Activated CD4-positive, alpha-beta memory T cell treated with anti-CD3 and anti-CD28 coated beads for 36 hours (primary cell): ENCODE measurements around the gene ADAM11. TPM values are rescaled to one million over a fixed set of nuclear protein-coding genes. Genes with fewer than 3 reads are reported as not detected.
A peak's percentile ranks its signal among the peaks of the same experiment; 100 is the strongest.
"Not testable (repeated sequence)": the region's sequence is repeated elsewhere in the genome, so short reads cannot be mapped to it uniquely, and the experiment has no call there.

Experiments
- CTCF ChIA-PET: fragments of 350-600 bp; sonication (Branson Sonifier 250); formaldehyde crosslinking; loops from one replicate; lab custom pipeline; 2021; ENCODE audit warnings: antibody characterized with exemption, inconsistent platforms; lab: Charles Lee
- POLR2A ChIA-PET: fragments of 350-600 bp; sonication (Branson Sonifier 250); formaldehyde crosslinking; loops from one replicate; lab custom pipeline; 2021; ENCODE audit warnings: antibody characterized with exemption; lab: Charles Lee
- DNase-seq: peaks from one replicate; pipeline ENCODE4 v3.0.0-alpha.2; 2020
- H3K27ac Mint-ChIP-seq: one replicate; pipeline ENCODE4 v1.8.0; 2021; ENCODE audit warnings: mixed read lengths
- H3K27me3 Mint-ChIP-seq: one replicate; pipeline ENCODE4 v1.8.0; 2021; ENCODE audit warnings: mixed read lengths
- H3K36me3 Mint-ChIP-seq: one replicate; pipeline ENCODE4 v1.8.0; 2021; ENCODE audit warnings: mixed read lengths
- H3K4me1 Mint-ChIP-seq: one replicate; pipeline ENCODE4 v1.8.0; 2021; ENCODE audit warnings: low read depth, mixed read lengths
- H3K4me3 Mint-ChIP-seq: one replicate; pipeline ENCODE4 v1.8.0; 2021; ENCODE audit warnings: mild to moderate bottlenecking, mixed read lengths
- H3K9me3 Mint-ChIP-seq: one replicate; pipeline ENCODE4 v1.8.0; 2021; ENCODE audit warnings: mixed read lengths
- intact Hi-C: fragments of 100-400 bp; cut with micrococcal nuclease; formaldehyde crosslinking; loops from one replicate; pipeline ENCODE4 v1.15.1; 2023
- total RNA-seq, 2 experiments: library from RNA; stranded (reverse); gene quantifications; one replicate each; pipeline ENCODE4 v1.2.3, GENCODE V29; 2021

Gene ADAM11, protein sequence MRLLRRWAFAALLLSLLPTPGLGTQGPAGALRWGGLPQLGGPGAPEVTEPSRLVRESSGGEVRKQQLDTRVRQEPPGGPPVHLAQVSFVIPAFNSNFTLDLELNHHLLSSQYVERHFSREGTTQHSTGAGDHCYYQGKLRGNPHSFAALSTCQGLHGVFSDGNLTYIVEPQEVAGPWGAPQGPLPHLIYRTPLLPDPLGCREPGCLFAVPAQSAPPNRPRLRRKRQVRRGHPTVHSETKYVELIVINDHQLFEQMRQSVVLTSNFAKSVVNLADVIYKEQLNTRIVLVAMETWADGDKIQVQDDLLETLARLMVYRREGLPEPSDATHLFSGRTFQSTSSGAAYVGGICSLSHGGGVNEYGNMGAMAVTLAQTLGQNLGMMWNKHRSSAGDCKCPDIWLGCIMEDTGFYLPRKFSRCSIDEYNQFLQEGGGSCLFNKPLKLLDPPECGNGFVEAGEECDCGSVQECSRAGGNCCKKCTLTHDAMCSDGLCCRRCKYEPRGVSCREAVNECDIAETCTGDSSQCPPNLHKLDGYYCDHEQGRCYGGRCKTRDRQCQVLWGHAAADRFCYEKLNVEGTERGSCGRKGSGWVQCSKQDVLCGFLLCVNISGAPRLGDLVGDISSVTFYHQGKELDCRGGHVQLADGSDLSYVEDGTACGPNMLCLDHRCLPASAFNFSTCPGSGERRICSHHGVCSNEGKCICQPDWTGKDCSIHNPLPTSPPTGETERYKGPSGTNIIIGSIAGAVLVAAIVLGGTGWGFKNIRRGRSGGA
- under 1 TPM; 0.12 to 0.33 TPM for total RNA-seq

DNA sequence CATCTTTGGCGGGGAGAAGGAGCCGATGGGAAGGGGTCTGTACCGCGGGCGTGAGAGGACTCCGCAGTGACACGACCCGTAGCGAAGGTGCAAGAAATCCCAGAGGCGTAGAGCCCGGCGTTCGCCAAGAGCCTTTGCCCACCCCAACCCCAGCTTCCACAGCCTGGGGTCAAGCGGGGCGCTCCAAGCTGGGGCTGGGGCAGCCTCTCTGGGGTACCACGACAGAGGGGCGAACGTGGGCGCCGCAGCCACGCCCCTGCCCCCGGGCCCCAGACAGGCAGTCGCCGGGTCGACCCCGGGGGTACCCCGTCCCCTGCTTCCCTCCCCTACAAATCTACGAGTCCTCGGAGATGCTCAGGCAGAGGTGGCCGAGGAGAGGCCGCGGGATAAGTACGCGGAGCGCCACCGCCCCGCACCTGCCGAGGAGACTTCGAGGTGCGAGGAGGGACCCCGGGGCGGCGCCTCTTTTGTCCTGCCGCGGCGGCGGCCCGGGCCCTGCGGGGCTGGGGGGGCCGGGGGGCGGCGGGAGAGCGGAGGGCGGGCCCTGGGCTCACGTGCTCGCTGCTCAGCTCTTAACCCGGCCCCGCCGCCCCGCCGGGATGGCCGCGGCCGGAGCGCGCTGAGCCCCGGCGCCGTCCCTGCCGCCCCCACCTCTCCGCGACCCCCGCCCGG is at the start of gene ADAM11:
ADAM11 (plus strand) TSS at position 575 of the 672 bp plus-strand sequence. CDS start 212 bp downstream, outside the sequence.
- no peak for DNase-seq
- ChIA-PET POLR2A (interaction anchor here (1.4 kb wide), 1 partner anchor 9 kb away, joined by 4 read pairs; no protein-coding TSS in a partner anchor), CTCF (no interaction called here)
- Mint-ChIP-seq H3K9me3 (no peaks in the 10 kb centered on the region), H3K4me1 (no peaks in the 10 kb centered on the region), H3K27ac (no peak within 1 kb of the TSS), H3K36me3 (no peaks in the 10 kb centered on the region), H3K27me3 (peaks cover 25% of the 10 kb centered on the region), H3K4me3 (peak within 1 kb of the TSS; percentile 23)
- intact Hi-C loops: no loop called here

DNA sequence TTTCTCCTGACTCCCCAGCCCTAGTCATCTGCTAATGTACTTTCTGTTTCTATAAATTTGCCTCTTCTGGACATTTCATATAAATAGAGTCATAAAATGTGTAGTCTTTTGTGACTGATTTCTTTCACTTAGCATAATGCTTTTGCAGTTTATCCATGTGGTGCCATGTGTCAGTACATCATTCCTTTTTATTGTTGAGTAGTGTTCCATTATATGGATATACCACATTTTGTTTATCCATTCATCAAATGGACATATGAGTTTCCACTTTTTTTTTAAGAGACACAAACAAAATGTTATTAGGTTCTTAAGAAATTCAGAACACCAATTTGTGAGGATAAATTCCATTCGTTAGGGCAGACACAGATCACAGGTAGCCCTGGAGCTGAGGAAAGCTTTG is 39.3 kb upstream of the ADAM11 start:
- H3K36me3 Mint-ChIP-seq: peaks cover 12% of the 10 kb centered on the region
- POLR2A ChIA-PET: no interaction called here
- H3K27ac Mint-ChIP-seq: no peak overlapping the region
- CTCF ChIA-PET: interaction anchor here (0.6 kb wide), 1 partner anchor 93 kb away, joined by 3 read pairs; no protein-coding TSS in a partner anchor
- DNase-seq: no peak
- H3K27me3 Mint-ChIP-seq: no peaks in the 10 kb centered on the region
- intact Hi-C loops: no loop called here
- no peaks in the 10 kb centered on the region for H3K4me1 Mint-ChIP-seq
- no peak overlapping the region for H3K4me3 Mint-ChIP-seq
- H3K9me3 Mint-ChIP-seq: no peaks in the 10 kb centered on the region

DNA sequence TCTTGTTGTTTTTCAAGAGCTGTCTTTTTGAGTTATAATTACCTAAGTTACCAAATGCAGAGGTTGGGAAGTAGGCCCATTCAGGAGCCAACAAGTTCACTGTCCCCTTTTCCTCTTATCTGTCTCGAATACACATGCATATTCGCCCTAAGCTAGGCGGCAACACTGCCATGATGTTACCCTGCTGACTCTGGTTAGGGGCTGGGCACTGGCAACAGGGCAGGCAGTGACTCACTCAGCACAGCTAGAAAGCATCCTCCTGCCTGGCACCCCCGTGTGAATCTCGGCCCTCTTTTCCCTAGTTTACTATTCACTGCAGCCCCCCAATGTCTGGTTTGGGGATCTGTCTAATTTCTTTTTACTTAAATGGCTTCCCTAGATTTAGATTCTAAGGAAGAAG is 36.5 kb upstream of the ADAM11 start:
- Mint-ChIP-seq H3K4me1 (no peaks in the 10 kb centered on the region), H3K4me3 (no peak overlapping the region), H3K27me3 (no peaks in the 10 kb centered on the region), H3K27ac (no peak overlapping the region), H3K36me3 (peaks cover 15% of the 10 kb centered on the region), H3K9me3 (no peaks in the 10 kb centered on the region)
- intact Hi-C loops: no loop called here
- ChIA-PET CTCF (no interaction called here), POLR2A (no interaction called here)
- no peak for DNase-seq

DNA sequence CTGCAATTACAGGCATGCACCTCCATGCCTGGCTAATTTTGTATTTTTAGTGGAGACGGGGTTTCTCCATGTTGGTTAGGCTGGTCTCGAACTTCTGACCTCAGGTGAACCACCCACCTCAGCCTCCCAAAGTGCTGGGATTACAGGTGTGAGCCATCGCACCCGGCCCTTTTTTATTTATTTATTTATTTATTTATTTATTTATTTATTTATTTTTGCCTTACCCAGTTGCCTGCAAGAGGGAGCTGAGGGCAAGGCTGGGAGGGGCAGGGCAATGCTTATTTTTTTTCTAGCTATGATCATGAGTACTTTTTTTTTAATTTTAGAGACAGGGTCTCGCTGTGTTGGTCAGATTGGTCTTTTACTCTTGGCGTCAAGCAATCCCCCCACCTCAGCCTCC is 32.7 kb upstream of the ADAM11 start:
- DNase-seq, H3K27ac Mint-ChIP-seq, intact Hi-C loops, H3K4me1 Mint-ChIP-seq, H3K4me3 Mint-ChIP-seq, H3K9me3 Mint-ChIP-seq, POLR2A ChIA-PET, H3K27me3 Mint-ChIP-seq, CTCF ChIA-PET: not testable (repeated sequence)
- peaks cover 15% of the 10 kb centered on the region for H3K36me3 Mint-ChIP-seq

DNA sequence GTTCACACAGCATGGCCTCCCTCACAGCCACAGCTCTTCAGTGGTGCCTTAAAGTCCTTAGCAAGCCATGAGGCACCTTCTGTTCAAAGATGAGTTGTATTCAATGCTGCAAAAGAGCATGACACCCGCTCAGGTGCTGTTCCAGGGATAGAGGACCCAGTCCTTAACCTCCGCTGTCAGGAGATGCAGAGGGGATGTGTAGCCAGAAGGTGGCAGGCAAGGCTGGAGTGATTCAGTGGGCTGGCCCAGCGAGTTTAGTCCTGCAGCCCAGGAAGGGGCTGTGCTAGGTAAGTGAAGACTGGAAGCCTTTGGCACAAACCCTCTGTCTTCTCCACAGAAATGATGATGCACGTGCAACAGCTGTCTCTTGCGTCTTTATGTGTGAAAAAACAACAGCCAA is 25.0 kb upstream of the ADAM11 start:
- DNase-seq: no peak
- POLR2A ChIA-PET: no interaction called here
- Mint-ChIP-seq H3K4me3 (no peak overlapping the region), H3K27ac (no peak overlapping the region), H3K36me3 (peaks cover 7% of the 10 kb centered on the region), H3K9me3 (no peaks in the 10 kb centered on the region), H3K27me3 (no peaks in the 10 kb centered on the region), H3K4me1 (no peaks in the 10 kb centered on the region)
- intact Hi-C loops: no loop called here
- CTCF ChIA-PET: no interaction called here

DNA sequence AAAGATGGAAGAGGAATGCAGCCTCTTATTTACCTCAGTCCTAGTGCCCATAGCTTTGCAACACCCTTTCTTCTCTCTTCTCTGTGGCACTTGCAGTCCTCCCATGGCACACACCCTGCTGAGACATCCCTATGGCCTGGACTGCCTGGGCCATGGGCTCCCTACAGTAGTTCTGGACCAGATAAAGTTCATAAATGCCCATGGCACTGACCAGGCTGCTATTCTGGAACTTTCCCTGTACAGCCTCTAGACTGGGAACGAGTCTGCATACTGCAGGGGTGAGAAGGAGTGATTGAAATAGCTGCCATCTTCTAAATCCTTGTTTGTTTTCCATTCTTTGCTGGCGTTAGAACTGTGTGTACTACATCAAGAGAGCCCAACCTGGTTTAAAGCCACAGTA is 24.5 kb upstream of the ADAM11 start:
- DNase-seq: no peak
- CTCF ChIA-PET: no interaction called here
- POLR2A ChIA-PET: no interaction called here
- H3K36me3 Mint-ChIP-seq: peaks cover 7% of the 10 kb centered on the region
- H3K9me3 Mint-ChIP-seq: no peaks in the 10 kb centered on the region
- H3K4me3 Mint-ChIP-seq: no peak overlapping the region
- H3K4me1 Mint-ChIP-seq: no peaks in the 10 kb centered on the region
- intact Hi-C loops: no loop called here
- H3K27ac Mint-ChIP-seq: no peak overlapping the region
- H3K27me3 Mint-ChIP-seq: no peaks in the 10 kb centered on the region

DNA sequence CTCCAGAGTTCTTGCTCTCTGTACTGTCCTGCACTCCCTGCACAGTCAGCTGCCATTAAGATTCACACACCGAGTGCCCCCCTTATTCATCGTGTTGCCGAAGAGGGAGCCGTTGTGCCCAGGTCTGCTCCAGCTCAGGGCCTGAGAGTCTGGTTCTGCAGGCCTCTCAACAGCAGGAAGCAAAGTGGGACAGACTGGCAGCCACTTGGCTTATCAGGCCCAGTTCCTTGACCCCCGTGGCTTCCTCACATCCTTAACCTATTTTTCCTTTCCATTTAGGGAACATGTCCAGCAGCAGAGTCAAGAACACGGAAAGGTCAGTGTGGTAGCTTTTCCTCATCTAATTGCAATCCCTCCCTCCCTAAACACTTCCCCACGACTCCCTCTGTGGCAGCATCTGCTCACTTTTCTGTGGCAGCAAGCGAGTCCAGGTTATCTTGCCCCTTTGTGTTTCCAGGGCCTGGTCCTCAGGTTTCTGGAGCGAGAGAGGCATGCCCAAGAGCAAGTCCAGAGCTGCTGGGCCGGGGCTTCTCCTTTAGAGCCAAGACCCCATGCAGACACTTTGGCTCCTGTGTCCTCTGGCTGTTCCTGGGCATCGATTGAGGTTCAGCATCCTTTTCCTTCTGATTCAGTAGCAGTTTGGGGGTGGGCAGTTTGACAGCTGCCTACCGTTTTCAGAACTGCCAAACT is 22.1 kb upstream of the ADAM11 start:
- no peak overlapping the region for H3K27ac Mint-ChIP-seq
- CTCF ChIA-PET: interaction anchor here (0.7 to 1.4 kb wide), 2 partner anchors 203 to 274 kb away, joined by 3 read pairs; no protein-coding TSS in a partner anchor
- H3K27me3 Mint-ChIP-seq: no peaks in the 10 kb centered on the region
- POLR2A ChIA-PET: no interaction called here
- H3K9me3 Mint-ChIP-seq: no peaks in the 10 kb centered on the region
- DNase-seq: no peak
- intact Hi-C loops: no loop called here
- H3K36me3 Mint-ChIP-seq: peaks cover 7% of the 10 kb centered on the region
- no peaks in the 10 kb centered on the region for H3K4me1 Mint-ChIP-seq
- H3K4me3 Mint-ChIP-seq: no peak overlapping the region

DNA sequence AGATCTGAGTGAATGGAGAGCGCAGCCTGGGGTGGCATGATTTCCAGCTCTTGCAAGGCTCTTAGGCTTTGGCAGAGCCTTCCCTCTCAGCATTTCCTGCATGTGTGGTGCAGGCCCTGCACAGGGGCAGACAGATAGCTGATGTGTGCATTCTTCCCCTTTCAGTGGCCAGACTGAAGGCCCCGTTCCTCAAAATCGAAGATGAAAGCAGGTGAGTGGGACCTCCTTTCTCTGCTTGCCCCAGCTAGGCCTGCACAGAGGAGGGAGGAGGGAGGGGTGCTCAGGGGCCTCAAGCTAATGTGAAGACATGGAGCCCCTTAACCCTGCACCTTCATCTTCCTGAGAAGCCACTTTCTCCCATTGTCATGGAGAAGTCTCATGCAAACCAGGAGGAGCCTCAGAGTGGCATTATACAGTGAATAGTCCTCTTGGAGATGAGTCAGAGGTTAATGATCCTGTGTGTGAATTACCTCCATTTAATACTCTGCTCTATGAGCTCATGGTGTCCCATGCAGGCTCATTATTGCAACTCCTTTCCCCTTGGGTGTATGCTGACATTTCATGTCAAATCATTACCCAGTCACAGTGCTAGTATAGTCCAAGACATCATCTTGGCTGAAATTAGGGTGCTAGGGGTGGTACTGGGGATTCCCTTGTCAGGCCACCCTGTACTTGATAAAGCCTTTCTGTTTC is 20.4 kb upstream of the ADAM11 start:
- ChIA-PET POLR2A (no interaction called here), CTCF (interaction anchor here (1.4 kb wide), 1 partner anchor 204 kb away, joined by 3 read pairs; no protein-coding TSS in a partner anchor)
- Mint-ChIP-seq H3K9me3 (no peaks in the 10 kb centered on the region), H3K4me3 (no peak overlapping the region), H3K27ac (no peak overlapping the region), H3K27me3 (no peaks in the 10 kb centered on the region), H3K4me1 (no peaks in the 10 kb centered on the region), H3K36me3 (peaks cover 7% of the 10 kb centered on the region)
- DNase-seq: no peak
- intact Hi-C loops: no loop called here

DNA sequence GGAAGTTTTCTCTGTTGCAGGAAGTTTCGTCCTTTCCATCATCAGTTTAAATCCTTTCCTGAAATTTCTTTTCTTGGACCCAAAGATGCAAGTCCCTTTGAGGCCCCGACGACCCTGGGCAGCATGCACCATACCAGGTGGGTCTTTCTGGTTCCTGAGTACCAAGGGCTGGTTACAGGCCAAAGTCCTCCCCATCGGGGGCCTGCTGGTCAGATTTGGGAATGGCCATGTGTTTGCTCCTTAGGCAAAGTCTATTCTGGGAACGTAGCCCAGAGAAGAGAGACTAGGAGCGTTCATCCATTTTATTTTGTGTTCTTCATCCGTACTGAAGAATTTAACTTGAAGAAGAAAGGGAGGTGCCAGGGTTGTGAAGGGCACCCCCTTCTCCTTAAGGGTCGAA is 17.5 kb upstream of the ADAM11 start:
- Mint-ChIP-seq H3K27ac (no peak overlapping the region), H3K4me1 (no peaks in the 10 kb centered on the region), H3K9me3 (no peaks in the 10 kb centered on the region), H3K36me3 (peaks cover 3% of the 10 kb centered on the region), H3K4me3 (no peak overlapping the region), H3K27me3 (no peaks in the 10 kb centered on the region)
- POLR2A ChIA-PET: no interaction called here
- DNase-seq: no peak
- intact Hi-C loops: no loop called here
- CTCF ChIA-PET: no interaction called here

DNA sequence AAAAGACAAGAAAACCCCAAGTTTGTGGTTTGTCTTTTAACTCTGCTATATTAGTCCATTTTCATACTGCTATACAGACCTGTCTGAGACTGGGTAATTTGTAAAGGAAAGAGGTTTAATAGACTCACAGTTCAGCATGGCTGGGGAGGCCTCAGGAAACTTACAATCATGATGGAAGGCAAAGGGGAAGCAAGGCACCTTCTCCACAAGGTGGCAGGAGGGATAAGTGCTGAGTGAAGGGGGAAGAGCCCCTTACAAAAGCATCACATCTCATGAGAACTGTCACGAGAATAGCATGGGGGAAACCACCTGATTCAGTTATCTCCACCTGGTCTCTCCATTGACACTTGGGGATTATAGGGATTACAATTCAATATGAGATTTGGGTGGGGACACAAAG is 13.5 kb upstream of the ADAM11 start:
- CTCF ChIA-PET: interaction anchor here (0.5 kb wide), 1 partner anchor 576 kb away, joined by 5 read pairs; no protein-coding TSS in a partner anchor
- no peak overlapping the region for H3K4me3 Mint-ChIP-seq
- no peaks in the 10 kb centered on the region for H3K4me1 Mint-ChIP-seq
- no peaks in the 10 kb centered on the region for H3K27me3 Mint-ChIP-seq
- POLR2A ChIA-PET: no interaction called here
- H3K27ac Mint-ChIP-seq: no peak overlapping the region
- peaks cover 2% of the 10 kb centered on the region for H3K36me3 Mint-ChIP-seq
- intact Hi-C loops: no loop called here
- no peak for DNase-seq
- no peaks in the 10 kb centered on the region for H3K9me3 Mint-ChIP-seq

DNA sequence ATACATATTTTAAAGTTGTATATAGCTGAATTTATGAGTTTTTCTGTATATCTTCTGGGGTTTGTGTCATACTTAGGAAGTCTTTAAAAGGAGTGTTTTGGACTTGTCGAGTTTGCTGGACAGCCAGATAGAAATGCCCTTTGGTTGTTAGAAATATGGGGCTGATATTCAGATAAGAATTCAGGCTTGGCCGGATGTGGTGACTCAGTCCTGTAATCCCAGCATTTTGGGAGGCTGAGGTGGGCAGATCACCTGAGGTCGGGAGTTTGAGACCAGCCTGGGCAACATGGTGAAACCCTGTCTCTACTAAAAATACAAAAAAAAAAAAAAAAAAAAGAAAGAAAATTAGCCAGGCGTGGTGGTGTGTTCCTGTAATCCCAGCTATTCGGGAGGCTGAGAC is 13.1 kb upstream of the ADAM11 start:
- DNase-seq, CTCF ChIA-PET, H3K4me1 Mint-ChIP-seq, POLR2A ChIA-PET, intact Hi-C loops, H3K9me3 Mint-ChIP-seq, H3K36me3 Mint-ChIP-seq, H3K27ac Mint-ChIP-seq, H3K4me3 Mint-ChIP-seq, H3K27me3 Mint-ChIP-seq: not testable (repeated sequence)
